HG03354 (cell line): ENCODE results near the gene GGT1.
A peak's percentile ranks its signal among the peaks of the same experiment; 100 is the strongest.
"Not testable (repeated sequence)": the region's sequence is repeated elsewhere in the genome, so short reads cannot be mapped to it uniquely, and the experiment has no call there.

ENCODE experiments used
- ATAC-seq: cut with Tn5 transposase; IDR thresholded peaks from one replicate; pipeline ENCODE4 v1.9.1; 2021; ENCODE audit warnings: mild to moderate bottlenecking; ENCODE audit not compliant: unreplicated experiment, poor library complexity, severe bottlenecking

GGT1 gene

DNA sequence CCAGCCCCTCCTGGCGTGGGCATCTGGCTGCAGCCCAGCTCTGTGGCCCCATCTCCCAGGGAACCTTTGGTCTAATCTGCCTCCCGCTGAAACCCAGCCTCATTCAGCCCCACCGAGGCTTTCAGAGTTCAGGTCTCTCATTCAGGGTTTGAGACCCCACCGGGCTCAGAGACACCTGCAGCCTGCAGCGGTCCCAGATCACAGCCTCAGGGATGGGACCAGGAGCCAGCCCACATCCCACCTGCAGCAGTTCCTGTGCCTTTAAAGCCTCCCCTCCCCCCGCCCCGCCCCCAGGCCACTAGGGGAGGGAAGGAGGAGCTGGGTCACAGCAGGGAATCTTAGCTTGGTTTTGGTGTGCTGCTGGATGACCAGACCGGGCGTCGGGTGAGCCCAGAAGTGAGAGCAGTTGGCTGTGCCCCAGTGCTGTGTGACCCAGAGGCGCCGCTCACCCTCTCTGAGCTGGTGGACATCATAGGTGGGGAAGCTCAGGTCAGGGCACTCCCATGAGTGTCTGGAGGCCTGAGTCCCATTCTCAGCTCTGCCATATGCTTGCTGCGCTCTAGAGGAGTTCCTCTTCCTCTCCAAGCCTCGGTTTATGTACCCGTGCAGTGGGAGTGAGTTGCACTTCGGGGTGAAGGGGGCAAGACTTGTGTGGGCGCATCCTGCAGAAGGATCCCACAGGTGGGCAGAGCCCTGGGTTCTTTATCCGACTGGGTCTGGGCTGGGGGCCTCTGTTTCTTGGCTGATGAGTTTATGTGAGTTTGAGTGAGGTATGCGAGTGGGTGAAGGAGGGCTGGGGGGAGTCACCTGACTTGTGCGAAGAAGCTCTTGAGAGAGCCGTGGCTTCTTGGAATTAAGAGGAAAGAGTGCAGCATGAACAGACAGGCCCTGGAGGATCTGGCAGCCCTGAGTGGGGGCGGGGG, at the start of gene GGT1:
Gene GGT1, plus strand, starts transcription at position 347 of the 923 bp plus-strand sequence. CDS start 7,889 bp downstream, outside the sequence.
- ATAC-seq = not testable (repeated sequence)

DNA sequence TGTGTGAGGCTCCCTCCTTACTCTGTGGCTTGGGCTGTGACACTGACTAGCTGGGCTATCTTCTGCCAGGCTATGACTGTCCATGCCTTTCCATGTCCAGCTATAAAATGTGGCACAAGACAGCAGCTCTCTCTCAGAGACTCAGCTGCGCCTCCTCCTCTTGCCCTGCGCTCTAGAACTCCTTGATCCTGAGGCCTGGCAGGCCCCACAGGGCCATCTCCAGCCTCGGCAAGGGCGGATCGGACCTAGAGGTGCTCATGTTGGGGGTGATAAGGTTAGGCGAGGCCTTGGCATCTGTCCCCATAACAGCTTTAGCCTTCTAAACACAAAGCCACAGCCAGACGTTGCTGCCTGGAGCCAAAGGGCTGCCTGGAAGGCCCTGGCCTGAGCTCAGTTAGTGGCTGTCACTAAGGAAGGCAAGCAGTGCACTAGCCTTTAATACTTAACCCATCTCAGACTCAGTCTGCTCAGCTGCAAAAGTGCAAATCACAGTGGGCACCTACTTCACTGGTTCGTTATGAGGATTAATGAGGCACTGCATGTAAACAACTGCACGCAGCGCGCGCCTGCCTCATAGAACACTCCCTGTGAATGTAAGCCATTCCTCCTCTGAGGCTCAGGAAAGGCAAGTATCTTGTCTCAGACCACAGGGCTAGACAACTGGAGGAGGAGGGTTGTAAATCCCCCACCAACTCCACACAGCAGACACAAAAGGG, 49.2 kb upstream of the GGT1 start:
- no peak for ATAC-seq

DNA sequence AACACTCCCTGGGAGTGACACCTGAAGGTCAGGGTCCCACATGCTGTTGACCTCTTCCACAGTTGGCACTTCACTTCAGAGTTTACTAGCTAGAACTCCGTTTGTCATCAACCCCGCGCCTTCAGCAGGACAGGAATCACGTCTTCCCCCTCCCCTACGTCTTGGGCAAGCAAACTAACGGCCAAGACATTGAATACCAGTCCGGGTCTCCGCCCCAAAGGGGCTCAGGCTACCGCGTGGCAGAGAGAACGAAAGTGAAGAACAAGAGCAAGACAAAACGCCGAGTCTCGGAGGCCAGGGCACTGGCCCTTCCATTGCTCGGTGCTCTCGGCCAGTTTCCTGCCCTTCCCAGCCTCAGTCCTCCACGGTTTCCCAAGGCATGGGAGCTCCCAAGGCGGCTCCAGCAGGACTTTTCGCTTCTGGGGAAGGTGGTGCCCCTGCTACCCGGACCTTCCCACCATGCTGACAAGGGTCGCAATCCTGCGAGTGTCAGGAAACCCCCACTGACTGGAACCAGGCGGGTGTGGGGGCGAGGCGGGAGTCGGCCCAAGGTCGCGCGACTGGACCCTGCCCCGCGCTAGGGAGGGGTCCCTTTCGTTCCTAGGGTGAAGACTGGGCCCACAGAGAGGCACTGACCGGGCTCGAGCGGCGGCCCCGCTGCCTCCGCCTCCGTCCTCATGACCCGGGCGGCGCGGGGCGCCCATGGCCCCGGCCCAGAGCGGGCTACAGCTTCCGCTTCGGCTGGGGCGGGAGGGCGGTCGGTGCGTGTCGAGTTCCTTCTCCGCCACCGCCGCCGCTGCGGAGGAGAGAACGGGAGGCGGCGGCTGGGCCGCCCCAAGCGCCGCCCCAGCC, 48.5 kb upstream of the GGT1 start, which contains the start of gene GUCD1:
Gene GUCD1, minus strand, starts transcription at position 826 of the 852 bp plus-strand sequence. Its CDS starts 147 bp downstream, at position 679.
- peak; percentile 7 for ATAC-seq

DNA sequence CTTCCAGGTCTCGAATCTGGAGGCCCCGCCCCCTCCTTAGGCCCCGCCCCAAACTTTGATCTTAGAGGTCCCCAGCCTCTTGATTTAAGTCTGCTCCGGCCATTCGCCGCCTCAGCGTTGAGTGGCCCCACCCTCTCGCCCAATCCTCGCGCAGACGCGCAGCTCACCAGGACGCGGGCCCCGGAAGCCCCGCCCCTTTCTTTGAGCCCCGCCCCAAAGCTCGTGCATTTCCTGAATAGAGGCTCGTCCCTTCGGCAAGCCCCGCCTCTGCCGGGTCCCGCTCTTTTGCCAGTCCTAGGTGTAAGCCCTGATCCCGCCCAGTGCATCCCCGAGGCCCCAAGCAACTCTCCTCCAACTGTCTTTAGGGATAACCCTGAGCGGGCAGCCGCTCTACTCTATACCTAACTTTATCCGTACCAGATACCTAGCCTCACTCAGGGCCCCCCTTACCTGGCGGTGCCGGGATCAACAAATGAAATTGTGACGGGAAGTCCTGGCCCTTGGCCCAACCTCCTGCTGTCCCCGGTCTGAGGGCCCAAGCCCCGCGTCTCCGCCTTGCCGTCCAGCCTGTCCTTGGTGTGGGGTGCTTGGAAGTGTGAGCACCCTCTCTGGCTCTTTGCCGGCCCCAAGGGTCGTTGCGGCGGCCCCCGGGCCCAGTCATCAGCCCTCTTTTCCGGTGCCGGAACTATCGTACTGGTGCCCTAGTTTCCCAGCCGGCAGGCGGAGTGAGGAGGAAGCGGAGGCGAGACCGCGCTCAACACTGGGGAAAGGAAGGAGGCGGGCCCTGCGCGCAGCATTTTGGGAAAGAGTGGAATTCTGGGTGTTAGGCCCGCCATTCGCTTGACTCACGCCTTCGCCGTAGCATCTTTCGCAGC, 47.6 kb upstream of the GGT1 start, which contains the start of gene SNRPD3:
Gene SNRPD3, plus strand, starts transcription at position 835 of the 875 bp plus-strand sequence. CDS start 1,676 bp downstream, outside the sequence.
- peak; percentile 79 for ATAC-seq

DNA sequence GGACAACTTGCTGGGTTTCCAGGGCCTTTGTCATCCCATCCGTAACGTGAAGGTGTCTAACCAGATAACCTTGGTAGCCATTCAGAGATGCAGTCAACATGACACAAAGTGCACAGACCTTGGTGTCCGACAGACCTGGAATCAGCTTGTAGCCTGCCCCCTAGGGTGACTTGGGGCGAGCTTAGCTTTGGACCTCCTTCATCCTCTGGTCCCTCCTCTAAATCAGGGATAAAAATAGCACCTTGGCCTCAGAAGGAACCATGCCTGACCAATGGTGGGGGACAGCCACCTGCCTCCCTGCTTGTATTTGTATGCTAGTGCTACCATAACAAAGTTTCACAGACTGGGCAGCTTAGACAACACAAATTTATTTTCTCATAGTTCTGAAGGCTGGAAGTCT, 43.5 kb upstream of the GGT1 start:
- ATAC-seq = no peak

DNA sequence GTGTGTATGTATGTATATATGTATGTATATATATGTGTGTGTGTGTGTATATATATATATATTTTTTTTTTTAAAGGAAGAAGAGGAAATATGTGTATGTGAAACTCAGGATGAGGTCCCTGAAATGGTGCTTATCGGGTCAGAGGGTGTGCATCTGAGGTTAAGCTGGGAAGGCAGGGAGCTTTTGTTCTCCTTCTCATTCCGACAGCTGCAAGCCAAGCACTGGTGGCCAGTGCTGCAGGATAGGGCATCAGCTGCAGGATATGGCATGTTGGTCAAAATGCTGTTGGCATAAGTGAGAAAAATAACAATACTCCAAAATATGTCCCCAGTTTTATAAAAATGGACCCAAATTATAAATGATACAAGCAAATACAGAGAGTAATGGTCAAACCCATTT, 39.7 kb upstream of the GGT1 start:
- ATAC-seq = no peak

DNA sequence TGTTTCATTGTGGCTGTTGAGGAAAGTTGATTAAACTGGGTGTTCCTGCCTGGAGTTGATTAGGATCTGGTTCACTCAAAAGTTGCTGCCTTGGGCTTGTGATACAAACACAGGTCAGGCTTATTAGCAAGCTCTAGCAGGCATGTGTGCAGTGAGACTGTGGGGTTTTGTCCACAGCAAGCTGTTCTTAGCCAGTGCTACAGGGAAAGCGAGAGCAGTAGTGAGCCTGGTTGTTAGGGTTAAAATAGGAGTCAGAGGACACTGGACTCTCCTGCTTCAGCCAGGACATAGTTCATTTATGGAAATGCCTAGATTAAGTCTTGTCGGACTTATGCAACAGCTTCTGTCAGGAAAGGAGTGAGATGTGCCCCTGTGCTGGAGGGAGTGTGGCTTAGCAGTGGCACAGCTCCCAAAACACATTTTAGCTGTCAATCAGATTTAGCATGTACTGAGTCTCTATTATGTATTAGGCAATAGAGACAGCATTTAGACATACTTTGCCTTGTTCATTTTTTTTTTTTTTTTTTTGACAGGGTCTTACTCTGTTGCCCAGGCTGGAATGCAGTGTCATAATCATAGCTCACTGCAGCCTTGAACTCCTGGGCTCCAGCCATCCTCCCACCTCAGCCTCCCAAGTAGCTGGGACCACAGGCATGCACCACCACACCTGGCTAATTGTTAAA, 38.5 kb upstream of the GGT1 start:
- ATAC-seq = no peak

DNA sequence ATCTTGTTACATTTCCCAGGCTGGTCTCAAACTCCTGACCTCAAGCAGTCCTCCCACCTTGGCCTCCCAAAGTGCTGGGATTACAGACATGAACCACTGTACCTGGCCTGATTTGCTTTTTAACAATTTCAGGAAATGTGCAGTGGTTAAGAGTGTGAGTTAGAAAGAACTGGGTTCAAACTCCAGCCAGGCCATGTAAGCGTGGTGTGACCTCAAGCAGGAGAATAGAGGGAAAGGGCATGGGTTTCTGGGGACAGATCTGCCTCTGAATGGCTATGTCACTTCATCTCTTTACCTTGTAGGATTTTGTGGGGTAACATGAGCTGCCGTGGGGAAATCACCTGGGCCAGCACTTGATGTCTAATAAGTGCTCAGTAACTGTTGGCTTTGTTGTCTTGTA, 37.9 kb upstream of the GGT1 start:
- no peak for ATAC-seq

DNA sequence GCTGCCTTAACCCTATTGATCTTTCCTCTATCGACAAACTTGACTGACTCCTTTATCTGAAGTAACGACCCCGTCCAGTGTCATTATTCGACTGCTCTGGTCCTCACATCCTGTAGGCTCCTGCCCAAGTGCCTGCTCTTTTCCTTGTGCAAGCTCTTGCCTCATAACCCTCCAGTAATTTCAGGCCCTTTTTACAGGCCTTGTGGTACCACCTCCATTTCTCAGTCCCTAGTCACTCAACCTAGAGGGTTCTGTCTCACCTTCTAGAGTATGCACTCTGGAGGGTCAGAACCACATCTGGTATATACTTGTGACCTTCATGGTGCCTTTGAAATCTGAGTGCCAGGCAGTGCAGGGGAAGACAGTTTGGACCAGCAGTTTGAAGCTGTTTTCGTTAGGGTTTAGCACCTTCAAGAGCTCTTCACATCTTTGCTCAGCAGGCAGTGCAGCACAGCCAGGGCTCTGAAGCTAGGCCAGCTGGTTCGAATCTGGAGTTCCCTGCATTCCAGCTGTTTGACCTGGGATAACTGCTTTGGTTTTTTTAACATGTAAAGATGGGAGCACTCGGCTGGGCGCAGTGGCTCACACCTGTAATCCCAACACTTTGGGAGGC, 36.0 kb upstream of the GGT1 start:
- no peak for ATAC-seq

DNA sequence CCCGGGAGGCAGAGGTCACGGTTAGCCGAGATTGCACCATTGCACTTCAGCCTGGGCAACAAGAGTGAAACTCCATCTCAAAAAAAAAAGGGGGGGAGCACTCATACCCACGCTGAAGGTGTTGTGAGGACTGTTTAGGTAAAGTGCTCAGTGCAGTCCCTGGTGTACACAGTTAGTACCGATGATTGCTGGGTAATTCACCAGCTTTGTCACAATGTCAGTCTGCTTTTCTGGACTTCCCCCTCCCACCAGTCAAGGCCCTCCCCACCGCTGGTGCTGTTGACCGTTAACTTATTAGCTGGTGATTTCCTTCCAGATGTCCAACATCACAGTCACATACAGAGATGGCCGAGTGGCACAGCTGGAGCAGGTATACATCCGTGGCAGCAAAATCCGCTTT, 35.3 kb upstream of the GGT1 start:
- ATAC-seq = no peak

DNA sequence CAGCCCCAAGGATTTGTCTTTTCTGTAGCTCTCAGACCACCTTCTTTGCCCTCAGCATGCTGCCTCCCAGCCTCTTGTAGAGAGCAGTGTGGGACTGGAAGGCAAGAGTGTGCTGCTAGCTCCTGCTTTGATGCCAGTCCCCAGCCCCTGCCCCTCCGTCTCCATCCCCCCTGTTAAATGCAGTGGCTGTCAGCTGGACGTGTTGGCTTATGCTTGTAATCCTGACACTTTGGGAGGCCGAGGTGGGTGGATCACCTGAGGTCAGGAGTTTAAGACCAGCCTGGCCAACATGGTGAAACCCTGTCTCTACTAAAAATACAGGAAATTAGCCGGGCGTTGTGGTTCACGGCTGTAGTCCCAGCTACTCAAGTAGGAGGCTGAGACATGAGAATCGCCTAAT, 31.7 kb upstream of the GGT1 start:
- no peak for ATAC-seq

DNA sequence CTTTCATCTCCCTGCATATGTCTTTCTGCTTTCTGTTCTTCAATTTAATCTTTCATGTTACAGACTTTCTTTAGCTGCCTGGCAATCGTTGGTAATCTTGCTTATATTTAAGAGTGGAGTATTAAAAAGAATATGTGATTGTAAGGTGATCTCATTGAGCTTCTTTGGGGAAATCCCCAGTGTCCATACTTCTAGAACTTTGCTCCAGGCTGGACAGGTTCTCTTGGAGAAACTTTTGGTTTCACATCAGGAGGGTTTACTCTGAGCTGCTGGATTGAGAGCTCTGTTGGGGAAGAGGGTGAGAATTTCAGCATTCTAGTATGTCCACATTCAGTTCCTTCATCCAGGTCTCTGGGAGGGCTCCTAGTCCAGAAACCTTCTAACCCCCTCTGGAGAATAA, 26.2 kb upstream of the GGT1 start:
- no peak for ATAC-seq

DNA sequence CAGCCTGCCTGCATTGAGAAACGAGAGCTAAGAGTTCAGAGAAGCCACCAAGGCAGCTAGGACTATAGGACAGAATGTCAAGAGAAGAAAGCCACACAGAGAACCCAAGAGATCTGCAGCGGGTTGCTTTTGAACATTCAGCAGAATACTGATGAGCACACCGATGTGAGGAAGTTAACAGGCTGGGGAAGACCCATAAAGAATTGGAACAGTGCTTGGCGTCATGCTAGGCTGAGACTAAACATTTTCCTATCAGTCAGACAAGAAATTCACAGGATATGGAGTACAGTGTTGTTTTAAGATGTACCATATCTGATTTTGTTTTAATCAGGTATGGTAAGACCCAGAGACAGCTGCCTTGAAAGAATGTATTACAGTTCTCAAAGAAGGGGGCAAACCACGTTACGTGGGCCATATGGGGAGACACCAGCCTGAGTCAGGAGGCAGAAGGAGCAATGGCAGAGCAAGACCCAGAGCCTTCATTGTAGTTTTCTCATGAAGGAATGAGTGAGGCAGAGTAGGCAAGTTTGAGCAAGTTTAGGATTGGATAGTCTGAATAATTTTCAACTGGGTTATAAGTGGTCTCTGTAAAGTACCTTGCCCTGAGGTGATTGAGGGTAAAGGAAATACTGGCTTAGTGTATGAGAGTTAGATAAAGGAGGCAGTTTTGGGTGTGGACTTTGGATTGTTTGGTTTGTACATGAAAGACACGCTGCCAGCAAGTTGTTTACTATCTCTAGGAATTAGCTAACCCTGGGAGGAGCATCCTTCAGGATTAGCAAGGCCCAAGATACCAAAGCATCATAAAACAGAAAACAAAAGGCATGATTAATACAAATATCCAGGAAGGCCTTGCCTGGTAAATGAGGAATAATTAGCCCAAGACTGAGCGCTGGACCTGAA, 24.4 kb upstream of the GGT1 start:
- no peak for ATAC-seq

DNA sequence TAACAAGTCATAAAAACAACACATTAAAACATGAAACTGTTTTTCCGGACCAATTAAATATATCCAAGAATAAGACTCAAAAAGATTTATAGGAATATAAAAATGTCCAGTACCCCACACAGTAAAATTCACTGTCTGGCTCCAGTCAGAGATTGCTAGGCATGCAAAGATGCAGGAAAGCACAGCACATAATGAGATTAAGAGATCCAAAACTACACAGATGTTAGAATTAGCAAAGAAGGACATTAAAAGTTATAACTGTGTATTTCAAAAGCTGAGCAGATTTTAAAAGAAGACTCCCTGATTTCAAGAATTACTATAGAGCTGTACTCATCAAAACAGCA, 23.8 kb upstream of the GGT1 start:
- ATAC-seq = no peak

DNA sequence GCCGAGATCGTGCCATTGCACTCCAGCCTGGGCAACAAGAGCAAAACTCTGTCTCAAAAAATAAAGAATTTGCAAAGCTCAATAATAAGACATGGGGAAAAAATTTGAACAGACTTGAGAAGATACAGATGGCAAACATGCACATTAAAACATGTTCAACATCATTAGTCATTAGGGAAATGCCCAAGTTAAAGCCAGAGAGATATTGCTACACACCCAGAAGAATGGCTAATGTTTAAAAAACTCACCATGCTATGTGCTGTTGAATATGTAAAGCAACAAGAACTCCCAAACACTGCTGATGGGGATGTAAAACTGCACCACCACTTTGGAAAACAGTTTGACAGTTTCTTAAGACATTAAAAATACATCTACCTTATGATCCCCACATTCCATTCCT, 22.7 kb upstream of the GGT1 start:
- no peak for ATAC-seq

DNA sequence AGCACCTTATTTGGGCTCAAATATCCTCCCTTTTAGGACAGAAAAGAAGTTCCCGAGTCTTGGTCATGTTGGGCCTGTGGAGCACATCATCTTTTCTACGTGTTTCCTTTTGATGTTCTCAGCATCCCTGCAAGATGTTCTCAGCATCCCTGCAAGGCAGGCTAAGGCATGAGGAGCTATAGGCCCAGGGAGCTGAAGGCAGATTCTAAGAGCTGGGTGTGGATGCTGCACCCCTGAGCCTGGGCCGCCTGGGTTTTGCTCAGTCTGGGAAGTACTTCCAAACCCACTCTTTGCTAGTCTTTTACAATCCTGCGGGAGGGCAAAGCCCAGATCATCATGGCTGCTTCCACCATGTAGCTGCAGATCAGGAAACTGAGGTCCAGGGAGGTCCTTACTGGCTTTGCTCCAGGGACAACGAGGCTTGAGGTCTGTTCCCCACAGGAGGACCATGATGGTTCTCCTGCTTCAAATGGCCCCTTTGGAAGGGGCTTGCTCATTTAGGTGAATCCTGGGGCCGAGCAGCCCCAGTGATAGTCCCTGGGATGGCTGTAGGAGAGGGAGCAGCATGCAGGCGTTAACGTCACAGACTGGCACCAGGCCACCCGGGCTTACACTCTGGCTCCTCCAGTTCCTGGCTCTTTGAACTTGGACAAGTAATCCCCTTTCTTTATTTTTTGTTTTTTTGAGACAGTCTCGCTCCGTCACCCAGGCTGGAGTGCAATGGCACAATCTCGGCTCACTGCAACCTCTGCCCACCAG, 20.8 kb upstream of the GGT1 start:
- ATAC-seq = no peak
